H1 (cell line): ENCODE data around the gene C19orf85. TPM values are rescaled to one million over a fixed set of nuclear protein-coding genes. Genes with fewer than 3 reads are reported as not detected.
A peak's percentile ranks its signal among the peaks of the same experiment; 100 is the strongest.

Experiments used
- CTCF ChIA-PET: fragments of 300-600 bp; sonication (Branson Sonifier 250); formaldehyde crosslinking; loops from one replicate; lab custom pipeline; 2021; ENCODE audit not compliant: partially characterized antibody; lab: Charles Lee
- POLR2A ChIA-PET: fragments of 300-600 bp; sonication (Branson Sonifier 250); formaldehyde crosslinking; loops from one replicate; lab custom pipeline; 2021; ENCODE audit warnings: inconsistent platforms; ENCODE audit not compliant: partially characterized antibody; lab: Charles Lee
- DNase-seq, 2 experiments: peaks; one replicate each; pipeline versions ENCODE4 v3.0.0 to v3.0.0-alpha.2; 2010 to 2022; ENCODE audit warnings: low spot score in 2 of 2, low read depth in 1 of 2, mixed read lengths in 1 of 2
- FAIRE-seq: peaks from 2 replicates; lab custom pipeline; 2011; peaks lifted over from hg19 to GRCh38; lab: Jason Lieb, UNC
- H2AFZ ChIP-seq: 2 replicates; pipeline ENCODE4 v1.8.1; 2012; ENCODE audit warnings: low read length, inconsistent platforms
- H2AK5ac ChIP-seq: 2 replicates; pipeline ENCODE4 v1.6.1; 2013; ENCODE audit warnings: low read depth, low read length
- H2BK120ac ChIP-seq: replicated peaks from 2 replicates; pipeline ENCODE3; 2013; ENCODE audit warnings: low read depth, low read length, inconsistent platforms
- H2BK12ac ChIP-seq: 2 replicates; pipeline ENCODE4 v1.6.1; 2013; ENCODE audit warnings: low read depth, low read length
- H2BK15ac ChIP-seq: 2 replicates; pipeline ENCODE4 v1.6.1; 2013; ENCODE audit warnings: low read length
- H2BK20ac ChIP-seq: 2 replicates; pipeline ENCODE4 v1.6.1; 2013; ENCODE audit warnings: low read length
- H2BK5ac ChIP-seq: 2 replicates; pipeline ENCODE4 v1.6.1; 2013; ENCODE audit warnings: low read depth, low read length
- H3K14ac ChIP-seq: 2 replicates; pipeline ENCODE4 v1.6.1; 2013; ENCODE audit warnings: inconsistent platforms; ENCODE audit not compliant: insufficient read length
- H3K18ac ChIP-seq: 2 replicates; pipeline ENCODE4 v1.6.1; 2013; ENCODE audit warnings: low read length; ENCODE audit errors: extremely low read depth
- H3K23ac ChIP-seq: 2 replicates; pipeline ENCODE4 v1.6.1; 2013; ENCODE audit warnings: inconsistent platforms; ENCODE audit not compliant: insufficient read length
- H3K23me2 ChIP-seq: 2 replicates; pipeline ENCODE4 v1.6.1; 2013; ENCODE audit warnings: low read depth, low read length
- H3K27ac ChIP-seq: 2 replicates; pipeline ENCODE4 v1.6.1; 2011; ENCODE audit warnings: low read depth, low read length, inconsistent platforms
- H3K27me3 ChIP-seq, 4 experiments: replicated peaks in 1 of 4; 1 replicate in 1 of 4; 2 replicates in 3 of 4; pipeline versions ENCODE4 v1.6.1 to v1.8.1; 2011 to 2013; ENCODE audit warnings: low read length in 3 of 4, mild to moderate bottlenecking in 3 of 4, inconsistent platforms in 2 of 4, mixed read lengths in 2 of 4, moderate library complexity in 1 of 4; ENCODE audit not compliant: control insufficient read depth in 3 of 4, insufficient read depth in 3 of 4; ENCODE audit errors: extremely low read depth in 1 of 4
- H3K36me3 ChIP-seq, 4 experiments: 2 replicates each; pipeline versions ENCODE4 v1.6.1 to v1.8.1; 2011 to 2013; ENCODE audit warnings: mild to moderate bottlenecking in 4 of 4, low read length in 3 of 4, moderate library complexity in 2 of 4, control low read depth in 1 of 4, inconsistent platforms in 1 of 4; ENCODE audit not compliant: insufficient read depth in 4 of 4, control insufficient read depth in 2 of 4
- H3K4ac ChIP-seq: replicated peaks from 2 replicates; pipeline ENCODE3; 2013; ENCODE audit warnings: low read length, low read depth, mixed read lengths, inconsistent platforms; ENCODE audit not compliant: insufficient read length
- H3K4me1 ChIP-seq, 4 experiments: replicated peaks in 1 of 4; 1 replicate in 1 of 4; 2 replicates in 3 of 4; pipeline versions ENCODE4 v1.6.1 to v1.8.1; 2011 to 2013; ENCODE audit warnings: low read length in 3 of 4, inconsistent platforms in 2 of 4, mixed read lengths in 1 of 4; ENCODE audit not compliant: insufficient read depth in 4 of 4, control insufficient read depth in 3 of 4
- H3K4me2 ChIP-seq, 2 experiments: 2 replicates each; pipeline versions ENCODE4 v1.6.1 to v1.8.1; 2011 to 2013; ENCODE audit warnings: low read depth in 2 of 2, low read length in 2 of 2, control low read depth in 1 of 2, inconsistent platforms in 1 of 2, mild to moderate bottlenecking in 1 of 2; ENCODE audit not compliant: insufficient read depth in 1 of 2
- H3K4me3 ChIP-seq, 4 experiments: fragments of 200-600, 300-600 bp in 1 of 4; sonication (generic), shearing (Covaris generic), sonication (Bioruptor Twin) in 1 of 4; 2 replicates each; pipeline versions ENCODE4 v1.5.1 to v1.8.1; 2011 to 2016; ENCODE audit warnings: low read length in 4 of 4, low read depth in 3 of 4, control low read depth in 2 of 4, inconsistent platforms in 2 of 4, mild to moderate bottlenecking in 2 of 4, mixed read lengths in 1 of 4, moderate library complexity in 1 of 4; ENCODE audit not compliant: insufficient read depth in 2 of 4; ENCODE audit errors: extremely low read depth in 1 of 4
- H3K56ac ChIP-seq: replicated peaks from 2 replicates; pipeline ENCODE3; 2013; ENCODE audit warnings: low read depth, mild to moderate bottlenecking, mixed read lengths, low read length, inconsistent platforms; ENCODE audit not compliant: insufficient read length
- H3K79me1 ChIP-seq: 2 replicates; pipeline ENCODE4 v1.6.1; 2013; ENCODE audit warnings: low read depth, low read length, control low read depth
- H3K79me2 ChIP-seq, 2 experiments: 2 replicates each; pipeline versions ENCODE4 v1.6.1 to v1.8.1; 2012 to 2013; ENCODE audit warnings: low read length in 2 of 2, mild to moderate bottlenecking in 2 of 2, inconsistent platforms in 1 of 2; ENCODE audit not compliant: insufficient read depth in 2 of 2, control insufficient read depth in 1 of 2
- H3K9ac ChIP-seq, 4 experiments: replicated peaks in 1 of 4; 1 replicate in 1 of 4; 2 replicates in 3 of 4; pipeline versions ENCODE4 v1.6.1 to v1.8.1; 2011 to 2013; ENCODE audit warnings: low read depth in 3 of 4, low read length in 3 of 4, control low read depth in 2 of 4, mild to moderate bottlenecking in 2 of 4, moderate library complexity in 2 of 4, inconsistent platforms in 1 of 4; ENCODE audit errors: extremely low read depth in 1 of 4
- H3K9me3 ChIP-seq, 2 experiments: 2 replicates each; pipeline versions ENCODE4 v1.6.1 to v1.8.1; 2012 to 2013; ENCODE audit warnings: mild to moderate bottlenecking in 2 of 2, moderate library complexity in 2 of 2, control low read depth in 1 of 2, inconsistent platforms in 1 of 2, low read depth in 1 of 2, low read length in 1 of 2, mixed read lengths in 1 of 2; ENCODE audit not compliant: insufficient read depth in 2 of 2
- H4K20me1 ChIP-seq, 2 experiments: replicated peaks in 1 of 2; 2 replicates each; pipeline versions ENCODE3 to v1.8.1; 2011 to 2013; ENCODE audit warnings: inconsistent platforms in 2 of 2, low read length in 2 of 2, mild to moderate bottlenecking in 1 of 2; ENCODE audit not compliant: insufficient read depth in 2 of 2, control insufficient read depth in 1 of 2
- H4K5ac ChIP-seq: 2 replicates; pipeline ENCODE4 v1.6.1; 2013; ENCODE audit warnings: low read length, low read depth, mixed read lengths, inconsistent platforms; ENCODE audit not compliant: insufficient read length
- H4K8ac ChIP-seq: 2 replicates; pipeline ENCODE4 v1.8.0; 2013; ENCODE audit warnings: mild to moderate bottlenecking, moderate library complexity, low read length, inconsistent platforms; ENCODE audit not compliant: insufficient read depth; ENCODE audit errors: extremely low read depth
- H4K91ac ChIP-seq: replicated peaks from 2 replicates; pipeline ENCODE3; 2013; ENCODE audit warnings: low read length, mixed read lengths, inconsistent platforms; ENCODE audit not compliant: insufficient read length
- E2F6 ChIP-seq: IDR thresholded peaks from 2 replicates; pipeline ENCODE4 v1.6.1; 2012; ENCODE audit warnings: inconsistent platforms
- EP300 ChIP-seq, 2 experiments: IDR thresholded peaks; 1 replicate in 1 of 2; 2 replicates in 1 of 2; pipeline ENCODE4 v1.6.1; 2011 to 2012; ENCODE audit warnings: low read depth in 2 of 2, low read length in 2 of 2, mild to moderate bottlenecking in 2 of 2, borderline replicate concordance in 1 of 2, inconsistent platforms in 1 of 2, moderate library complexity in 1 of 2
- KDM1A ChIP-seq: fragments of 200-600, 300-600 bp; sonication (generic); IDR thresholded peaks from 2 replicates; pipeline ENCODE4 v1.7.1; 2016; ENCODE audit warnings: mild to moderate bottlenecking, low read length, borderline replicate concordance
- MAX ChIP-seq: IDR thresholded peaks from 2 replicates; pipeline ENCODE4 v1.6.1; 2012; ENCODE audit warnings: inconsistent platforms
- NRF1 ChIP-seq: IDR thresholded peaks from 2 replicates; pipeline ENCODE4 v1.6.1; 2011; ENCODE audit warnings: mild to moderate bottlenecking, low read depth, low read length, improper control_type of control experiment
- WGBS, 2 experiments: shearing (Covaris generic) in 1 of 2; methylation state at CpG; one replicate each; pipeline versions ENCODE4 v1.1.6 to v1.1.7; 2013 to 2015; ENCODE audit warnings: low lambda C conversion rate in 2 of 2, mixed read lengths in 2 of 2, inconsistent platforms in 1 of 2, low coverage in 1 of 2, missing lambda C conversion rate in 1 of 2; ENCODE audit not compliant: insufficient replicate concordance in 2 of 2, insufficient coverage in 1 of 2, insufficient read length in 1 of 2; ENCODE audit errors: extremely low coverage in 1 of 2, missing lambda C conversion rate in 1 of 2; 5-methylcytosine and 5-hydroxymethylcytosine counted together
- polyA plus RNA-seq, 7 experiments: library from polyadenylated mRNA; depleted of rRNA in 3 of 7; stranded (reverse) in 5 of 7; unstranded in 2 of 7; fragments of >200 nt in 5 of 7; fragments of 200-250 nt in 2 of 7; gene quantifications; 1 replicate in 5 of 7; 2 replicates in 1 of 7; 4 replicates in 1 of 7; pipeline versions ENCODE4 v1.2.1 to v1.2.3, GENCODE V29; 2011 to 2013; ENCODE audit warnings: missing spikeins in 2 of 7, mixed read lengths in 2 of 7
- total RNA-seq: library from RNA; stranded (reverse); fragmentation: NEBNext Ultra II Directional; extraction: Animal tissue kit (Norgen Biotek cat#: 25700); gene quantifications from 2 replicates; pipeline ENCODE4 v1.2.1, GENCODE V29; 2021

Gene C19orf85
- total and polyA plus RNA-seq, 2 of the 8 experiments (the other 6 are each of a cell fraction or from before 2014, with no cell fraction given): 2.2 to 3.2 TPM

- Histone ChIP-seq H3K56ac (peak overlapping the region; percentile 99), H3K23me2 (peaks cover 25% of the 10 kb centered on the region; the same call in 1 of the 2 replicates), H3K4me2 (no peak overlapping the region), H2BK5ac (no peak overlapping the region), H3K9ac (no peak overlapping the region; a peak in 1 of 7 replicates), H3K79me2 (no peaks in the 10 kb centered on the region), H3K23ac (no peak overlapping the region), H2BK15ac (no peak overlapping the region; the same call in 1 of the 2 replicates), H3K27ac (no peak overlapping the region), H4K5ac (no peak overlapping the region), H2BK12ac (peak overlapping the region; percentile 1; the same call in 1 of the 2 replicates), H2AK5ac (peak overlapping the region; percentile 68; the same call in 1 of the 2 replicates), H3K4me3 (no peak overlapping the region), H3K4me1 (peaks cover 0 to 9% (median 4%) of the 10 kb centered on the region in 4 experiments; a peak in 5 of 7 replicates), H2BK20ac (no peak overlapping the region), H3K14ac (no peak overlapping the region), H4K20me1 (peaks cover 3 to 16% of the 10 kb centered on the region in 2 experiments), H4K8ac (no peak overlapping the region), H3K9me3 (no peaks in the 10 kb centered on the region), H4K91ac (no peak overlapping the region), H3K27me3 (peaks cover 59 to 95% (median 91%) of the 10 kb centered on the region in 4 experiments), H3K18ac (no peak overlapping the region), H2BK120ac (no peak overlapping the region), H3K4ac (no peak overlapping the region), H3K36me3 (no peaks in the 10 kb centered on the region), H2AFZ (no peak overlapping the region), H3K79me1 (no peaks in the 10 kb centered on the region)
- DNase-seq (no peak), FAIRE-seq (no peak)
- WGBS, 2 experiments: 61% methylated on average over 15 of the region's 16 CpGs; no CpG with 5 or more reads in 1 of the 2 experiments
- ChIA-PET CTCF (interaction anchor here (0.7 to 1.6 kb wide), 4 partner anchors 8 to 282 kb away, joined by 3 to 5 read pairs (median 4); partner anchors contain the start of gene DNAAF3), POLR2A (interaction anchor here (0.6 kb wide), 1 partner anchor 306 kb away, joined by 3 read pairs; no protein-coding TSS in a partner anchor)
- no peak for TF ChIP-seq NRF1
- peak; percentile 40; the same call in 1 of the 2 replicates for TF ChIP-seq KDM1A
- TF ChIP-seq E2F6: no peak
- no peak for TF ChIP-seq EP300 (IDR thresholded peaks at IDR 0.05; ENCODE audit: borderline replicate concordance in 1 of 2, low read depth in 2 of 2, low read length in 2 of 2)
- 0 out of 2 replicates have a peak, but pooled peaks have one; percentile 31 for TF ChIP-seq MAX
Observed at GRCh38 chr19:55447421-55448174, 17.0 kb downstream of the C19orf85 start.
